ENCODE data around the gene SLC7A1.

DNA sequence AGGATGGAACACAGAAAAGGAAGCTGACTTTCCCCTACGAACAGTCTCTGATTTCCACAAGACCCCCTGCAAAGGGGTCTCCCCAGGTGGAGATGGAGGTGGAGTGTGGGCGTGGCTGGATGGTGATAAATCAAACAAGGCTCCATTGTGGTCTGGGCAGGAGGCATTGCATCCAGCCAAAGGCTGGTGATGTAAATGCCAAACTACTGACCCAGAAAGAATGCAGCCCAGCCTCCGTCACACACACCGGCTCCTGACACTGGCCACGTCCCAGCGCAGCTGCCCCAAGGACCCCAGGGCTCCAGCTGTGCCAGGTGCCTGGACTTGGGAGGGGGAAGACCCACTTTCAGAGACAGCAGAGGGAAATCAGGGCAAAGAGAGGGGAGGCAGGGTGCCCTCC lies 6.3 kb downstream of the SLC7A1 start:
- TF ChIP-seq CTCF (IDR thresholded peaks at IDR 0.05 in 4 of 5, conservative IDR thresholded peaks at IDR 0.05 in 1 of 5) = no peak
- no peak for TF ChIP-seq POLR2A (IDR thresholded peaks at IDR 0.05)
